ENCODE measurements around the gene LIN37.

DNA sequence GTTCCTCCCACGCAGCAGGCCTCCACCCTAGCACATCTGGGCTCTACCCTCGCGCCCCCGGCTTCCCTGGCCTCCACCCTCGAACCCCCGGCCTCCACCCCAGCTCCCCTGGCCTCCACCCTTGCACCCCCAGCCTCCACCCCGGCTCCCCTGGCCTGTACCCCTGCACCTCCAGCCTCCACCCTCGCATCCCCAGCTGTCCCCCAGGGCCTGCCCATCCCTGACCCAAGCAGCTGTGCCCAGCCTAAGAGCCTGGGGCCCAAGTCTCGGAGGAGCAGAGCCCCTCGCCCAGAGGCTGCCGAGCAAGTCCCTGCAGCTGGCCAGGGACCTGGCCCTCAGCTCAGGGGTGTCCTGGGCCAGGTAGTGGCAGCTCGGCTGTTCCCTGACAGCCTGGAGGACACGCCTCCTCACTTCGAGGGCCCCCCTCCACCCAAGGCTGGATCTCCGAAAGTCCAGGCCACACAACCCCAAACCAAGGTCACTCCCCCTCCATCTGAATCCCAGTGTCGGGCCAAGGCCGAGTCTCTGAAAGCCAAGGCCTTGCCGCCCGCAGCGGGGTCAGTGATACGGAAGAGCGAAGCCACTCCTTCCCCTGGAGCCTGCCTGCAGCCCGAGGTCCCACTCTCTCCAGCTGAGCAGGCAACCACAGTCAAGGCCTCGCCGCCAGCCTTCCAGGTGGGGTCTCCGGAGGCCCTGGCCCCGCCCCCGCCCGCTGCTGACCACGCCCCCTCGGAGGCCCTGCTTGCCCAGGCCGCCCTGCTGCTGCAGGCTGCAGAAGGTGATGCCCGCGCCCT is 19.1 kb downstream of the LIN37 start:
- TF ChIP-seq, protein P1, sequence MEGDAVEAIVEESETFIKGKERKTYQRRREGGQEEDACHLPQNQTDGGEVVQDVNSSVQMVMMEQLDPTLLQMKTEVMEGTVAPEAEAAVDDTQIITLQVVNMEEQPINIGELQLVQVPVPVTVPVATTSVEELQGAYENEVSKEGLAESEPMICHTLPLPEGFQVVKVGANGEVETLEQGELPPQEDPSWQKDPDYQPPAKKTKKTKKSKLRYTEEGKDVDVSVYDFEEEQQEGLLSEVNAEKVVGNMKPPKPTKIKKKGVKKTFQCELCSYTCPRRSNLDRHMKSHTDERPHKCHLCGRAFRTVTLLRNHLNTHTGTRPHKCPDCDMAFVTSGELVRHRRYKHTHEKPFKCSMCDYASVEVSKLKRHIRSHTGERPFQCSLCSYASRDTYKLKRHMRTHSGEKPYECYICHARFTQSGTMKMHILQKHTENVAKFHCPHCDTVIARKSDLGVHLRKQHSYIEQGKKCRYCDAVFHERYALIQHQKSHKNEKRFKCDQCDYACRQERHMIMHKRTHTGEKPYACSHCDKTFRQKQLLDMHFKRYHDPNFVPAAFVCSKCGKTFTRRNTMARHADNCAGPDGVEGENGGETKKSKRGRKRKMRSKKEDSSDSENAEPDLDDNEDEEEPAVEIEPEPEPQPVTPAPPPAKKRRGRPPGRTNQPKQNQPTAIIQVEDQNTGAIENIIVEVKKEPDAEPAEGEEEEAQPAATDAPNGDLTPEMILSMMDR (conservative IDR thresholded peaks at IDR 0.05; ENCODE audit: low read depth in 2 of 2): no peak
- TF ChIP-seq POLR2AphosphoS5 (IDR thresholded peaks at IDR 0.05; ENCODE audit: low read depth): peak; percentile 40
- no peak for TF ChIP-seq ZNF331 (CRISPR knock-in tag; IDR thresholded peaks at IDR 0.05; ENCODE audit: low read depth)
- TF ChIP-seq EZH2 (IDR thresholded peaks at IDR 0.05; ENCODE audit: low read depth, unreplicated experiment): no peak
- TF ChIP-seq, protein P2, sequence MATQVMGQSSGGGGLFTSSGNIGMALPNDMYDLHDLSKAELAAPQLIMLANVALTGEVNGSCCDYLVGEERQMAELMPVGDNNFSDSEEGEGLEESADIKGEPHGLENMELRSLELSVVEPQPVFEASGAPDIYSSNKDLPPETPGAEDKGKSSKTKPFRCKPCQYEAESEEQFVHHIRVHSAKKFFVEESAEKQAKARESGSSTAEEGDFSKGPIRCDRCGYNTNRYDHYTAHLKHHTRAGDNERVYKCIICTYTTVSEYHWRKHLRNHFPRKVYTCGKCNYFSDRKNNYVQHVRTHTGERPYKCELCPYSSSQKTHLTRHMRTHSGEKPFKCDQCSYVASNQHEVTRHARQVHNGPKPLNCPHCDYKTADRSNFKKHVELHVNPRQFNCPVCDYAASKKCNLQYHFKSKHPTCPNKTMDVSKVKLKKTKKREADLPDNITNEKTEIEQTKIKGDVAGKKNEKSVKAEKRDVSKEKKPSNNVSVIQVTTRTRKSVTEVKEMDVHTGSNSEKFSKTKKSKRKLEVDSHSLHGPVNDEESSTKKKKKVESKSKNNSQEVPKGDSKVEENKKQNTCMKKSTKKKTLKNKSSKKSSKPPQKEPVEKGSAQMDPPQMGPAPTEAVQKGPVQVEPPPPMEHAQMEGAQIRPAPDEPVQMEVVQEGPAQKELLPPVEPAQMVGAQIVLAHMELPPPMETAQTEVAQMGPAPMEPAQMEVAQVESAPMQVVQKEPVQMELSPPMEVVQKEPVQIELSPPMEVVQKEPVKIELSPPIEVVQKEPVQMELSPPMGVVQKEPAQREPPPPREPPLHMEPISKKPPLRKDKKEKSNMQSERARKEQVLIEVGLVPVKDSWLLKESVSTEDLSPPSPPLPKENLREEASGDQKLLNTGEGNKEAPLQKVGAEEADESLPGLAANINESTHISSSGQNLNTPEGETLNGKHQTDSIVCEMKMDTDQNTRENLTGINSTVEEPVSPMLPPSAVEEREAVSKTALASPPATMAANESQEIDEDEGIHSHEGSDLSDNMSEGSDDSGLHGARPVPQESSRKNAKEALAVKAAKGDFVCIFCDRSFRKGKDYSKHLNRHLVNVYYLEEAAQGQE (IDR thresholded peaks at IDR 0.05; ENCODE audit: unreplicated experiment): no peak
- TF ChIP-seq EZH2phosphoT487 (IDR thresholded peaks at IDR 0.05; ENCODE audit: unreplicated experiment): no peak
- TF ChIP-seq, protein P3, sequence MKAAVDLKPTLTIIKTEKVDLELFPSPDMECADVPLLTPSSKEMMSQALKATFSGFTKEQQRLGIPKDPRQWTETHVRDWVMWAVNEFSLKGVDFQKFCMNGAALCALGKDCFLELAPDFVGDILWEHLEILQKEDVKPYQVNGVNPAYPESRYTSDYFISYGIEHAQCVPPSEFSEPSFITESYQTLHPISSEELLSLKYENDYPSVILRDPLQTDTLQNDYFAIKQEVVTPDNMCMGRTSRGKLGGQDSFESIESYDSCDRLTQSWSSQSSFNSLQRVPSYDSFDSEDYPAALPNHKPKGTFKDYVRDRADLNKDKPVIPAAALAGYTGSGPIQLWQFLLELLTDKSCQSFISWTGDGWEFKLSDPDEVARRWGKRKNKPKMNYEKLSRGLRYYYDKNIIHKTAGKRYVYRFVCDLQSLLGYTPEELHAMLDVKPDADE (IDR thresholded peaks at IDR 0.05): no peak
- no peak for TF ChIP-seq ZNF114 (CRISPR knock-in tag; IDR thresholded peaks at IDR 0.05)
- TF ChIP-seq CREB1 (CRISPR knock-in tag; IDR thresholded peaks at IDR 0.05; ENCODE audit: low read depth): no peak
- TF ChIP-seq NANOG (IDR thresholded peaks at IDR 0.05; ENCODE audit: borderline replicate concordance): no peak
- TF ChIP-seq JUNB (IDR thresholded peaks at IDR 0.05; ENCODE audit: unreplicated experiment): no peak
- no peak for TF ChIP-seq STAT1 (IDR thresholded peaks at IDR 0.05; ENCODE audit: unreplicated experiment)

Measured in GM23338 (cell line).